Nephron progenitor cell (in vitro differentiated cells): ENCODE measurements around the gene RPRD1A.

Experiments
- DNase-seq: peaks from one replicate; pipeline ENCODE4 v3.0.0; 2021
- H3K27ac Mint-ChIP-seq: 2 replicates; pipeline ENCODE4 v1.8.0; 2021; ENCODE audit warnings: mild to moderate bottlenecking, moderate library complexity, mixed read lengths
- H3K27me3 Mint-ChIP-seq: 2 replicates; pipeline ENCODE4 v1.8.0; 2021; ENCODE audit warnings: mild to moderate bottlenecking, low read depth, mixed read lengths; ENCODE audit not compliant: poor library complexity
- H3K36me3 Mint-ChIP-seq: 2 replicates; pipeline ENCODE4 v1.8.0; 2021; ENCODE audit warnings: low read depth, mixed read lengths
- H3K4me1 Mint-ChIP-seq: 2 replicates; pipeline ENCODE4 v1.8.0; 2021; ENCODE audit warnings: mixed read lengths
- H3K4me3 Mint-ChIP-seq: 2 replicates; pipeline ENCODE4 v1.8.0; 2021; ENCODE audit warnings: mild to moderate bottlenecking, moderate library complexity, mixed read lengths
- H3K9me3 Mint-ChIP-seq: 2 replicates; pipeline ENCODE4 v1.8.0; 2021; ENCODE audit warnings: mild to moderate bottlenecking, moderate library complexity, mixed read lengths
- TF ChIP-seq, protein P1 (sequence below): fragments of 200-600 bp; sonication (generic); IDR thresholded peaks from 2 replicates; pipeline ENCODE4 v1.5.0; 2021; ENCODE audit warnings: antibody characterized with exemption

RPRD1A gene

GRCh38 chr18:35962320-35962719, 105.0 kb downstream of the RPRD1A start:
- no peaks in the 10 kb centered on the region for H3K36me3 Mint-ChIP-seq
- no peak for DNase-seq
- H3K4me3 Mint-ChIP-seq, result no peak overlapping the region
- no peak overlapping the region for H3K27ac Mint-ChIP-seq
- peaks cover 37% of the 10 kb centered on the region for H3K9me3 Mint-ChIP-seq
- TF ChIP-seq, protein P1, sequence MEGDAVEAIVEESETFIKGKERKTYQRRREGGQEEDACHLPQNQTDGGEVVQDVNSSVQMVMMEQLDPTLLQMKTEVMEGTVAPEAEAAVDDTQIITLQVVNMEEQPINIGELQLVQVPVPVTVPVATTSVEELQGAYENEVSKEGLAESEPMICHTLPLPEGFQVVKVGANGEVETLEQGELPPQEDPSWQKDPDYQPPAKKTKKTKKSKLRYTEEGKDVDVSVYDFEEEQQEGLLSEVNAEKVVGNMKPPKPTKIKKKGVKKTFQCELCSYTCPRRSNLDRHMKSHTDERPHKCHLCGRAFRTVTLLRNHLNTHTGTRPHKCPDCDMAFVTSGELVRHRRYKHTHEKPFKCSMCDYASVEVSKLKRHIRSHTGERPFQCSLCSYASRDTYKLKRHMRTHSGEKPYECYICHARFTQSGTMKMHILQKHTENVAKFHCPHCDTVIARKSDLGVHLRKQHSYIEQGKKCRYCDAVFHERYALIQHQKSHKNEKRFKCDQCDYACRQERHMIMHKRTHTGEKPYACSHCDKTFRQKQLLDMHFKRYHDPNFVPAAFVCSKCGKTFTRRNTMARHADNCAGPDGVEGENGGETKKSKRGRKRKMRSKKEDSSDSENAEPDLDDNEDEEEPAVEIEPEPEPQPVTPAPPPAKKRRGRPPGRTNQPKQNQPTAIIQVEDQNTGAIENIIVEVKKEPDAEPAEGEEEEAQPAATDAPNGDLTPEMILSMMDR, result no peak
- no peaks in the 10 kb centered on the region for H3K4me1 Mint-ChIP-seq
- peaks cover 10% of the 10 kb centered on the region for H3K27me3 Mint-ChIP-seq

GRCh38 chr18:35956226-35956625, 111.1 kb downstream of the RPRD1A start:
- Mint-ChIP-seq H3K9me3 (peaks cover 43% of the 10 kb centered on the region), H3K27me3 (peaks cover 11% of the 10 kb centered on the region), H3K4me1 (no peaks in the 10 kb centered on the region), H3K4me3 (no peak overlapping the region), H3K27ac (no peak overlapping the region), H3K36me3 (no peaks in the 10 kb centered on the region)
- TF ChIP-seq, protein P1, result no peak
- DNase-seq, result no peak

DNA sequence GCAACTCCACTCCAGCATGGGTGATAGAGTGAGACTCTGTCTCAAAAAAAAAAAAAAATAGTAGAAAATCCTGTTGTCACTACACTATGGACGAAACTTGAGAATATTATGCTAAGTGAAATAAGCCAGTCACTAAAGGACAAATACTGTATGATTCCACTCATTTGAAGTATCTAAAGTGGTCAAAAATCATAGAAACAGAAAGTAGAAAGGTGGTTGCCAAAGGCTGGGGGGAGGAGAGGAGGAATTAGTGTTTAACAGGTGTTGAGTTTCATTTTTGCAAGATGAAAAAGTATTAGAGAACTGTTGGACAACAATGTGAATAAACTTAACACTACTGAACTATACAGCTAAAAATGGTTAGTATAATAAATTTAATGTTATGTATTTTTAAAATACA, 113.7 kb downstream of the RPRD1A start:
- Mint-ChIP-seq H3K36me3 (no peaks in the 10 kb centered on the region), H3K9me3 (peaks cover 27% of the 10 kb centered on the region), H3K4me3 (no peak overlapping the region), H3K4me1 (no peaks in the 10 kb centered on the region), H3K27me3 (peaks cover 28% of the 10 kb centered on the region), H3K27ac (no peak overlapping the region)
- TF ChIP-seq, protein P1, result no peak
- no peak for DNase-seq

DNA sequence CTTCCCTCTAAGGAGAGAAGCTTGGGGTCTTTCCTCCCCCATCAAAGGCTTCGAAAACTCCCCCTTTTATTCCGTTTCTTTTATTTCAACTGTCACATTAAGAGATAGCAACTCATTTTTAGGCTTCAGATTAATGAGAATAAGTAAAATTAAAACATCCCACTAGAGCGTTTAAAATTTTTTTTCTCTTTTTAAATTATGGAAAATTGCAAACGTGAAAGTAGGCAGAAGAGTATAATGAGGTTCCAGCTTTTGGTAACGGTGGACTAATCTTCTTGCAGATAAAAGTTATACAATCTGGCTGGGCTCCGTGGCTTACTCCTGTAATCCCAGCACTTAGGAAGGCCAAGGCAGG, 116.8 kb downstream of the RPRD1A start:
- Mint-ChIP-seq H3K27me3 (peaks cover 29% of the 10 kb centered on the region), H3K36me3 (no peaks in the 10 kb centered on the region), H3K27ac (no peak overlapping the region), H3K9me3 (peaks cover 6% of the 10 kb centered on the region), H3K4me1 (no peaks in the 10 kb centered on the region), H3K4me3 (peak overlapping the region; percentile 89)
- TF ChIP-seq, protein P1, result peak; percentile 17
- DNase-seq, result no peak

GRCh38 chr18:35949903-35950627, 117.3 kb downstream of the RPRD1A start:
- peak; percentile 74 for DNase-seq
- Mint-ChIP-seq H3K4me1 (no peaks in the 10 kb centered on the region), H3K36me3 (no peaks in the 10 kb centered on the region), H3K4me3 (peak overlapping the region; percentile 89), H3K27ac (no peak overlapping the region), H3K9me3 (peaks cover 6% of the 10 kb centered on the region), H3K27me3 (peaks cover 29% of the 10 kb centered on the region)
- TF ChIP-seq, protein P1, result peak; percentile 96

- no peak for DNase-seq
- peaks cover 6% of the 10 kb centered on the region for H3K9me3 Mint-ChIP-seq
- no peaks in the 10 kb centered on the region for H3K36me3 Mint-ChIP-seq
- TF ChIP-seq, protein P1, result no peak
- no peaks in the 10 kb centered on the region for H3K4me1 Mint-ChIP-seq
- H3K4me3 Mint-ChIP-seq, result peak overlapping the region; percentile 89
- no peak overlapping the region for H3K27ac Mint-ChIP-seq
- peaks cover 29% of the 10 kb centered on the region for H3K27me3 Mint-ChIP-seq
Observed at GRCh38 chr18:35949090-35949489, 118.3 kb downstream of the RPRD1A start.
